ENCODE results near the gene TSEN2. TPM values are rescaled to one million over a fixed set of nuclear protein-coding genes. Genes with fewer than 3 reads are reported as not detected.

TSEN2 gene
- total RNA-seq, result 53.5 TPM

GRCh38 chr3:12484198-12484982 is at the start of gene TSEN2:
Gene TSEN2 (plus strand): TSS chr3:12484480. CDS start chr3:12489801, 5,321 bp downstream.

GRCh38 chr3:12545473-12545791 is 61.2 kb downstream of the TSEN2 start, which contains the start of gene MKRN2OS:
Gene MKRN2OS (minus strand): TSS chr3:12545499. CDS start chr3:12545464, 35 bp downstream.

GRCh38 chr3:12556690-12557472 is 72.6 kb downstream of the TSEN2 start, which contains the start of gene MKRN2:
Gene MKRN2 (plus strand): TSS chr3:12557087. CDS start chr3:12557151, 64 bp downstream.

Small RNA genes within 50 kb of the gene (small RNA-seq; reads per million reads assigned to genes)
- gene RF00017 (ENCODE audit: low replicate concordance), result not detected
- gene RNA5SP123 (ENCODE audit: low replicate concordance), result not detected
- gene RNU6-377P (ENCODE audit: low replicate concordance), result not detected

Other genes with a start within 250 kb of the TSEN2 start
- 1.3 TPM for gene PPARG, start 195.4 kb upstream of the TSEN2 start, total RNA-seq
- not detected for gene MKRN2OS, start 61.0 kb downstream of the TSEN2 start, total RNA-seq
- gene MKRN2, start 72.6 kb downstream of the TSEN2 start, total RNA-seq, result 38.2 TPM
- 316 TPM for gene RAF1, start 179.6 kb downstream of the TSEN2 start, total RNA-seq